Epidermal melanocyte (primary cell): ENCODE results near the gene MPDU1.
A peak's percentile ranks its signal among the peaks of the same experiment; 100 is the strongest.
"Not testable (repeated sequence)": the region's sequence is repeated elsewhere in the genome, so short reads cannot be mapped to it uniquely, and the experiment has no call there.

Experiments used
- DNase-seq: peaks from one replicate; pipeline ENCODE4 v3.0.0; 2011; ENCODE audit warnings: low spot score; ENCODE audit not compliant: insufficient read length

Gene MPDU1

DNA sequence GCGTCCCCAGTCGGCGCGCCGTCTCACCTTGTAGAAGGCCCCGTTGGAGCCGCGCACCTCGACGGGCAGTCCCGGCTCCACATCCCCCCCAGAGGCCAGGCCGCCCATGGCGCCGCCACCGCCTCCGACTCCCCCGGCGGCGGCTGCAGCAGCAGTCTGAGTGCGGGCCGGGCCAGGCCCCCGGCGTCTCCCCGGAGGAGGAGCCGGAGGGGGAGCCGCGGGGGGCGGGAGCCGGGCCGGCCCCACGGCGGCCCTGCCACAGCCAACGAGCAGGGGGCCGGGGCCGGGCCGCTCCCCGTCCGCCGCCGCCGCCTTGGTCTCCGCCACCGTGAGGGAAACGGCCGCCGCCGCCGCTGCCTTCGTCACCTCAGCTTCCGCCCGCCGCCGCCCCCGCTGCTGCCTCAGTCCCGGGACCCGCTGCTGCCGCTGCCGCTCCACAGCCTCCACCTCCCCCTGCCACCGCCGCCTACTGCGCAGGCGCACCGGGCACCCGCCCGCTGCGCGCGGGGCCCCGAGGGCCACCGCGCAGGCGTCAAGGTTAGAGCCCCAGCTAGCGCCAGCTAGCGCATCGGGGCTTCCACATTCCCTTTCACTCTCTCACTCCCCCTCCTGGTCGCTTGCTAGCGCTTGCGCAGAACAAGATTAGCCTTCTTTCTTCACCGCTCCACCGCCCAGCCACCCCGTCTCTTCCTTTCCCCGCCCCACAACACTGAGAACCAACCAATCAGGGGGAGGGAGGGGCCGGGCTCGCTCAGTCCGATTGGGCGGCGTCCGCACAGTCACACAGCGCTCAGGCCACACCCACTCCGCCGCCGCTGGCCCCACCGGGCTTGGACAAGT, 31.0 kb downstream of the MPDU1 start, which contains the start of gene FXR2:
TSS of gene FXR2 (minus strand) at position 473 of the 840 bp plus-strand sequence. CDS start at position 108, 365 bp downstream.
- peak; percentile 99 for DNase-seq

DNA sequence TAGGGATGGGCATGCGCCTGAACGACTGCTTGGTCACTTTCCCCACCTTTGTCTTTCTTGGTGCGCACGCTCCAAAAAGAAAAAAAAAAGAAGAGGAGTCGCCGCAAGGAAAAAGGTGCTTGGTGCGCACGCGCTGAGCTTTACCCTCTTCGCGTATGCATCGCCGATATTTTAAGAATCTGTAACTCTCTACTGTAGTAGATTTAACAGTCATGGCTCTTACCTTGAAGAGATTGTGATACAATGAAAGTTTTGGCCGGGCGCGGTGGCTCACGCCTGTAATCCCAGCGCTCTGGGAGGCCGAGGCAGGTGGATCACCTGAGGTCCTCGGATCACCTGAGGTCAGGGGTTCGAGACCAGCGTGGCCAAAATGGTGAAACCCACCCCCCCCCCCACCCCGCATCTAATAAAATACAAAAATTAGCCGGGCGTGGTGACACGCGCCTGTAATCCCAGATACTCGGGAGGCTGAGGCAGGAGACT, 31.7 kb downstream of the MPDU1 start:
- no peak for DNase-seq

DNA sequence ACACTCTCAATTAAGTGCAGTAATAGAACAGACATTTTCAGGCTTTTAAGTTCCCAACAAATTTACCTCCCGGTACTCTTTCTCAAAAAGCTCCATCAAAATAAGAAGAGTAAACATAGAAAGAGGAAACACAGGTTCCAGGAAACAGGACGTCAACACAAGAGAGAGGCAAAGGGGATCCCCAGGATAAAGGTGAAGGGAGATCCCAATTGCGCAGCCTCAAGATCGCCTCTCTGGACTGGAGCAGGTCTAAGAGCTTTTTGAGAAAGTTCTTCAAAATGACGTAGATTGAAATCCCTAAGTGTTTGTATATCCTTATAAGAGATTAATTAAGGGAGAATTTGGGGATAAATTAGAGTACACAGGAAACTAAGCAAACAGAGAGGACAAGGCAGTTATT, 35.0 kb downstream of the MPDU1 start:
- DNase-seq, result no peak

DNA sequence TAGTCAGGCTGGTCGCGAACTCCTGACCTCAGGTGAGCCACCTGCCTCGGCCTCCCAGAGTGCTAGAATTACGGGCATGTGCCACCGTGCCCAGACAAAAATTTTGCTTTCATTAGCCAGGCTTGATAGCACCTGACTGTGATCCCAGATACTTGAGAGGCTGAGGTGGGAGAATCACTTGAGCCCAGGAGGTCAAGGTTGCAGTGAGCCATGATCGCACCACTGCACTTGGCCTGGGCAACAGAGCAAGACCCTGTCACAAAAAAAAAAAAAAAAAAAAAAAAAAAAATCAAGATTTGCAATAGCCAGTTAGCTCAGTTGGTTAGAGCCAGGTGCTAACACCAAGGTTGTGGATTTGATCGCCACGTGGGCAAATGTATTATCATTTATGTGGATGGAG, 37.2 kb downstream of the MPDU1 start:
- no peak for DNase-seq

DNA sequence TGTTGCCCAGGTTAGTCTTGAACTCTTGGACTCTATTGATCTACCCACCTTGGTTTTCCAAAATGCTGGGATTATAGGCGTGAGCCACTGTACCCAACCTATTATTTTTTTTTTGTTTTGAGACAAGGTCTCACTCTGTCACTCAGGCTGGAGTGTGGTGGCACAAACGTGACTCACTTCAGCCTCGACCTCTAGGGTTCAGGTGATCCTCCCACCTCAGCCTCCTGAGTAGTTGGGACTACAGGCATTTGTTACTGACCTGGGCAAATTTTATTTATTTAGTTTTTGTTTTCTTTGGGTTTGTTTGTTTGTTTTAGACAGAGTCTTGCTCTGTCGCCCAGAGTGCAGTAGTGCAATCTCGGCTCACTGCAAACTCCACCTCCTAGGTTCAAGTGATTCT, 40.0 kb downstream of the MPDU1 start:
- no peak for DNase-seq

DNA sequence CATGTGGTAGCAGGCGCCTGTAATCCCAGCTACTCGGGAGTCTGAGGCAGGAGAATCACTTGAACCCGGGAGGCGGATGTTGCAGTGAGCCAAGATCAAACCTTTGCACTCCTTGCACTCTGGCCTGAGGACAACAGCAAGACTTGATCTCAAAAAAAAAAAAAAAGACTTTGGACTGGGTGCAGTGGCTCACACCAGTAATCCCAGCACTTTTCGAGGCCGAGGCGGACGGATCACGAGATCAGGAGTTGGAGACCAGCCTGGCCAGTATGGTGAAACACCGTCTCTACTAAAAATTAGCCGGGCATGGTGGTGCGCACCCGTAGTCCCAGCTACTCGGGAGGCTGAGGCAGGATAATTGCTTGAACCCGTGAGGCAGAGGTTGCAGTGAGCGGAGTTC, 42.1 kb downstream of the MPDU1 start:
- not testable (repeated sequence) for DNase-seq

DNA sequence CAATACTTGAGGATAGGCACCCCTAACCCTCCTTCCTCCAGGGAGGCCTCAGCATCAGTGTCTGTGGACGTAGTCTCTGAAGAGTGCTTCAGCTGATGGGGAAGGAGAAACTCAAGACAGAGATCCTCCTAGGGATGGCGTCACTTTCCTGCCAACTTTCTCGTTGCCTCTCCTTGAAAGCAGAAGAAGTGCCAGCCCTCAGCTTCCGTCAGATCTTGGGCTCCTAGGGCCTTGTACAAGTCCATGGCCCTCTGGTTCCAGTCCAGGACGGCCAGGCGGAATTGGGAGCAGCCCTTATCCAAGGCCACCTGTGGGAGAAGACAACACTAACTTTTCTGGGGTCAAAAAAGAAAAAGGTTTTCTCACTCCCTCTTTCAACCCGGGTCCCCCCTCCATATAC, 42.7 kb downstream of the MPDU1 start:
- DNase-seq, result no peak

DNA sequence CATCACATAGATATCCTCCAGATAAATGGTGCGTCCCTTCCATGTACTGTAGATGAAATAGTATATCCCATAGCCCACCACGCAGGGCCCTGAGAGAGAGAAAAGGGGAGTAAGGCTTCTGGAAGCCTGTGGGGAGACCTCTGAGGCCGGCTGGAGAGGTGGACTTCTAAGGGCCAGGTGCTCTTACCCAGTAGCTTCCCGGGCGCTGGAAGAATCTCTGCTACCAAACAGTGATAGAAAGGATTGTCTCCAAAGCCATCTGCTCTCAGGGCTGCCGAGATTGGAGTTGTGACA, 43.3 kb downstream of the MPDU1 start:
- no peak for DNase-seq

DNA sequence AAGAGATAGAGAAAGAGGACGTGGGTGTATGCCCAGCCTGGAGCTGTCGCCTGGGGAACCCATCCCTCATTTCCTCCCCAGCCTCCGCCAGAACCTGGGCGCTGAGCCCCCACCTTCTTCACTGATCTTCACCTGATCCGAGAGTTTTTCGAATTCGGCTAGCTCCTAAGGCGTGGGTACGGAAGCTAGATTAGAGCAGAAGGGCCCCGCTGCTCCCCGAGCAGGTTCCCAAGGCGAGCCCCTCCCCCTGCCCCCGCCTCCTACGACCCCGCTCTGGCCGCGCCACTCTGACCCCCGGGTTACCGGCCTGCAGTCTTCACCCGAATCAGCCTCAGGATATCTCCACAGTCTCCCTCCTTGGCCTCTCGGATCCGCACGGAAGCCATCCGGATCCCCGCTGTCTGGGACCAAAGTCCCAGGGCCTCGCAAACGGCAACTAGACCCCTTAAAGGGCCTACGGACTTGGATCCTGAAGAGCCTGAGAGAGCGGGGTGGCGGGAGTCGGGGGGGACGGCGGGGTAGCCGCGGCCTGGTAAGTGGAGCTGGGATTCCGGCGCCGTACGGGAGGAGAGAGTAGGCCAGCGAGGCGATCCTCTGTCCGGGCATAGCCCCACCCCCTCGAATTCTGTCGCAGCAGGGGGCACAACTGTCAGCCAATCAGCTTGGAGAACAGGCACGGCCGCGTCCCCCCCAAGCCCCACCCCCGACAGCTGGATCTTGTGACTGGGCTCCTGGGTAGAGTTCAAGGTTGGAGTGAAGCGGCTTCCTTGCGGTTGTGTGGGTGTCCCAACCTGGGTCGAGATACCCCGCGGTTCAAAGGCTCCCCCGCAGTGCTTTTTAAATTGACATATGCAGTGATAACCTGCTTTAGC, 43.8 kb downstream of the MPDU1 start, which contains the start of gene SAT2:
TSS of gene SAT2 (minus strand) at position 572 of the 872 bp plus-strand sequence. CDS start at position 386, 186 bp downstream.
- DNase-seq, result peak; percentile 98

DNA sequence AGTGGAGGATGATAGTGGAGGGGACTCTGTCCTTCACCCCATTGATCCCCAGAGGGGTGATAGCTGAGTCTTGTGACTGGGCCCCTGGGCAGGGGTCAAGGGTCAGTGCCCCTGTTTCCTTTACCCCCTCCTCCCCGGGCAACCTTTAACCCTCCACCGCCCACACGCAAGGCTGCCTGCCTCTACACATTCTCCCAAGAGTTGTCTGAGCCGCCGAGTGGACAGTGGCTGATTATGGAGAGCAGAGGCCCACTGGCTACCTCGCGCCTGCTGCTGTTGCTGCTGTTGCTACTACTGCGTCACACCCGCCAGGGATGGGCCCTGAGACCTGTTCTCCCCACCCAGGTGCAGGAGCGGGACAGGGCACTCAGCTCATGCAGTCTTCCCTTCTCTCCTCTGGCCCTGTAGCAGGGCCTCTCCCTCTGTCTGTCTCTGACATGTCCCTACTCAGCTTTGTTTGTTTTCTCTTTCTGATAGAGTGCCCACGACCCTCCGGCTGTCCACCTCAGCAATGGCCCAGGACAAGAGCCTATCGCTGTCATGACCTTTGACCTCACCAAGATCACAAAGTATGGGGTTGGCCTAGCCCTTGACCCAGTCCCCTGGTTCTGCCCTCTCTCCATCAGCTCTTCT, 46.4 kb downstream of the MPDU1 start, which contains the start of gene SHBG:
TSS of gene SHBG (plus strand) at position 197 of the 633 bp plus-strand sequence. CDS start at position 235, 38 bp downstream.
- DNase-seq, result no peak

DNA sequence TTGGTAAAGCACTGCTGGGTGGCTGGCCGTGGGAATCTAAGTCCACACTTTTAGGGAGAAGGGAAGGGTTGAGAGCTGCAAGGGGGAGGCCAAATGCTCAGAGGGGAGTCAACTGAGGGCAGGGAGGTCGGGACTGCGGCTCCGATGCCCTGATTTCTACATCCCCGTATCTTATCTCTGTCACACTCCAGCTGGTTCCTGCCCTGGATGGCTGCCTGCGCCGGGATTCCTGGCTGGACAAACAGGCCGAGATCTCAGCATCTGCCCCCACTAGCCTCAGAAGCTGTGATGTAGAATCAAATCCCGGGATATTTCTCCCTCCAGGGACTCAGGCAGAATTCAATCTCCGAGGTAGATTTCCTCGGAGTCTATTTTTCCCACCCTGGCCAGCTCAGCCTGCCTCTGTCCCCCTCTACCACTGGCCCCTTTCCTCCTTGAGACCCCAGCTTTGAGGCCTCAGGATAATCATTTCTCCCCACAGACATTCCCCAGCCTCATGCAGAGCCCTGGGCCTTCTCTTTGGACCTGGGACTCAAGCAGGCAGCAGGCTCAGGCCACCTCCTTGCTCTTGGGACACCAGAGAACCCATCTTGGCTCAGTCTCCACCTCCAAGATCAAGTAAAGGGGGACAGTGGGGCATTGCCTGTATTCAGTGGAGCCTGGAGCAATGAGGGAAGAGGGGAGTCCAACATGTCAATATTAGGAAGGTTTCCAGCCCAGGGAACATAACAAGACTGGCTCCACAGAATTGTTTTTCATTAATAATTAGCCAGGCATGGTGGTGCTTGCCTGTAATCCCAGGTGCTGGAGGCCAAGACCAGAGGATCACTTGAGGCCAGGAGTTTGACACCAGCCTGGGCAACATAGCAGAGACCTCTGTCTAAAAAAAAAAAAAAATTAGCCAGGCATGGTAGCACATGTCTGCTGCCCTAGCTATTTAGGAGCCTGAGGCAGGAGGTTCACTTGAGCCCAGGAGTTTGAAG, 48.0 kb downstream of the MPDU1 start:
- DNase-seq, result no peak

DNA sequence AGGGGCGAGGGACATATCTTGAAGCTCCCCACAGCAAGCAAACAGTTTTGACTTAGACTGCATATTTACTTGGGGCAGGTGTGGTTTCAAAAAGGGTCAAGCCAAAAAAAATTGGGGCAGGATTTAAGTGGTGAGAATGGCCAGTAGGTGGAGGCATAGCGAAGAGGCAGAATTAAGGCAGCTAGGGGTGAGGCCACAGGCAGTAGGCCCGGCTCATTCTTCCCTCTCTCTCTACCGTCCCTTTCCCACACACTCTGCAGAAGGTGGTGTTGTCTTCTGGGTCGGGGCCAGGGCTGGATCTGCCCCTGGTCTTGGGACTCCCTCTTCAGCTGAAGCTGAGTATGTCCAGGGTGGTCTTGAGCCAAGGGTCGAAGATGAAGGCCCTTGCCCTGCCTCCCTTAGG, 48.8 kb downstream of the MPDU1 start:
- peak; percentile 73 for DNase-seq

DNA sequence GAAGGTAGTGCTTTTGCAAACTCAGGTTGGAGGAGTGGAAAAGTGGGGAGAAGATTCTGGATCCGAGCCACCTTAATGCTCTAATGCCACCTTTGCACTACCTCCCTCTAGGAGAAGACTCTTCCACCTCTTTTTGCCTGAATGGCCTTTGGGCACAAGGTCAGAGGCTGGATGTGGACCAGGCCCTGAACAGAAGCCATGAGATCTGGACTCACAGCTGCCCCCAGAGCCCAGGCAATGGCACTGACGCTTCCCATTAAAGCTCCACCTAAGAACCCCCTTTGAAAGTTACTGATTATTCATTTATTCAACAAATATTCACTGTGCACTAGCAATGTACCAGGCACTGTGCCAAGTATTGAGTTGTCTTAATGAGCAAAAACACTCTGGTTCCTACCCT, 49.4 kb downstream of the MPDU1 start:
- no peak for DNase-seq

DNA sequence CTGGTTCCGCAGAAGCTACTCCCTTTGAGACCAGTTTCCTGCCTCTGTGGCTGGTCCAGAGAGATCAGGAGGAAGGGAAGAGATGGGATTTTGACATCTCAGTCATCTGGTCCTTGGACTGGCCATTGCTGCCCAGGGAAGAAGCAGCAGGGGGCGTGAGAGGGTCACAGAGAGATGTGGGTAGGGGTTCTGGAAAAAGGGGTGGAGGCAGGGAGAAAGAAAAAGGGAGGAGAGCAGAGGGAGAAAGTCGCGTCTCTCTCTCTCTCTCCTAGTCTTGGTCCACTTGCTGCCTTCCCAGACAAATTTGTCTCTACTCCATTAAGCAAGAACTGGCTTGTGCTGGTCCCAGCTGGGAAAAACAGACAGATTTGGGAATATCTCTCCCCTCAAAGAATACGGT, 50.7 kb downstream of the MPDU1 start:
- DNase-seq, result peak; percentile 82

DNA sequence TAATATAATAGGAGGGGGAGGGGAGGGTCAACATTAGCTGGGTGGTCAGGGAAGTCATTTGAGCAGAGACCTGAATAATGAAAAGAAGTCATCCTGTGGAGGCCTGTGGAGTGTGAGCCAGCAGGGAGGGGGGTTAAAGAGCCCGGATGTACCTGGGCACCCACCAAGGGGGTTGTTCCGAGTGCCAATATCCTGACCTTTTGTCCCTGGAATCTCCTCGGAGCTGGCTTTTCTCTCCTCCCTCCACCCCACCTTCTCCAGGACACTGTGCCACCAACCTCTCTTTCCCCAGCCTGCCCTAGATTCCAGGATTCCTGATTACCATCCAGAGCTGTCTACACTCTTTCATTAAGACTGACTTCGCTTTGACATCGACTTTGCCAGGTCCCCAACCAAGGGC, 52.5 kb downstream of the MPDU1 start:
- no peak for DNase-seq
